ENCODE data around the gene HECW1.

DNA sequence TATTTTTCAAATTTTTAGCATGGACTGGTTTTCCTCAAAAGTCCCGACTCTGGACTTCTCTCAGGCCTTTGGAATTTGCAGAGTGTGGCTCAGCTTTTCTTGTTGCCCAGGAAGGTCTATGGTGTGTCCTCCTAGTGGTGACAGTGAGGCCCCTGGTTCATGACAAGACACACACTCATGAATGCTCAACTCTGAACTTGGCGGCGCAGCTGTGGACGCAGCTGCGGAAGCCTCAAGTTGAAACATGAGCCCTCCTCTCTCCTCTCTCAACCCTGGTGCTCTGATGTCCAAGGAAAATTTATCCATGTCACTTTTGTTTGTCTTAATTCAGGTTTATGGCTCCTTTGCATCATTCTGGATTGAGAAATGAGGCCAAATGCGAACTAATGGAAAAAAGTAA, 183.9 kb downstream of the HECW1 start:
- TF ChIP-seq, protein P1, sequence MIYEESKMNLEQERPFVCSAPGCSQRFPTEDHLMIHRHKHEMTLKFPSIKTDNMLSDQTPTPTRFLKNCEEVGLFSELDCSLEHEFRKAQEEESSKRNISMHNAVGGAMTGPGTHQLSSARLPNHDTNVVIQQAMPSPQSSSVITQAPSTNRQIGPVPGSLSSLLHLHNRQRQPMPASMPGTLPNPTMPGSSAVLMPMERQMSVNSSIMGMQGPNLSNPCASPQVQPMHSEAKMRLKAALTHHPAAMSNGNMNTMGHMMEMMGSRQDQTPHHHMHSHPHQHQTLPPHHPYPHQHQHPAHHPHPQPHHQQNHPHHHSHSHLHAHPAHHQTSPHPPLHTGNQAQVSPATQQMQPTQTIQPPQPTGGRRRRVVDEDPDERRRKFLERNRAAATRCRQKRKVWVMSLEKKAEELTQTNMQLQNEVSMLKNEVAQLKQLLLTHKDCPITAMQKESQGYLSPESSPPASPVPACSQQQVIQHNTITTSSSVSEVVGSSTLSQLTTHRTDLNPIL (CRISPR knock-in tag; IDR thresholded peaks at IDR 0.05; ENCODE audit: low read depth) = no peak
- no peak for TF ChIP-seq ZFP30 (CRISPR knock-in tag; IDR thresholded peaks at IDR 0.05)
- TF ChIP-seq, protein P2, sequence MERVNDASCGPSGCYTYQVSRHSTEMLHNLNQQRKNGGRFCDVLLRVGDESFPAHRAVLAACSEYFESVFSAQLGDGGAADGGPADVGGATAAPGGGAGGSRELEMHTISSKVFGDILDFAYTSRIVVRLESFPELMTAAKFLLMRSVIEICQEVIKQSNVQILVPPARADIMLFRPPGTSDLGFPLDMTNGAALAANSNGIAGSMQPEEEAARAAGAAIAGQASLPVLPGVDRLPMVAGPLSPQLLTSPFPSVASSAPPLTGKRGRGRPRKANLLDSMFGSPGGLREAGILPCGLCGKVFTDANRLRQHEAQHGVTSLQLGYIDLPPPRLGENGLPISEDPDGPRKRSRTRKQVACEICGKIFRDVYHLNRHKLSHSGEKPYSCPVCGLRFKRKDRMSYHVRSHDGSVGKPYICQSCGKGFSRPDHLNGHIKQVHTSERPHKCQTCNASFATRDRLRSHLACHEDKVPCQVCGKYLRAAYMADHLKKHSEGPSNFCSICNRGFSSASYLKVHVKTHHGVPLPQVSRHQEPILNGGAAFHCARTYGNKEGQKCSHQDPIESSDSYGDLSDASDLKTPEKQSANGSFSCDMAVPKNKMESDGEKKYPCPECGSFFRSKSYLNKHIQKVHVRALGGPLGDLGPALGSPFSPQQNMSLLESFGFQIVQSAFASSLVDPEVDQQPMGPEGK (CRISPR knock-in tag; IDR thresholded peaks at IDR 0.05; ENCODE audit: borderline replicate concordance) = no peak
- TF ChIP-seq ZNF70 (CRISPR knock-in tag; IDR thresholded peaks at IDR 0.05) = no peak
- no peak for TF ChIP-seq SNAI2 (CRISPR knock-in tag; IDR thresholded peaks at IDR 0.05)
- no peak for TF ChIP-seq GLIS3 (CRISPR knock-in tag; IDR thresholded peaks at IDR 0.05)
- TF ChIP-seq, protein P3, sequence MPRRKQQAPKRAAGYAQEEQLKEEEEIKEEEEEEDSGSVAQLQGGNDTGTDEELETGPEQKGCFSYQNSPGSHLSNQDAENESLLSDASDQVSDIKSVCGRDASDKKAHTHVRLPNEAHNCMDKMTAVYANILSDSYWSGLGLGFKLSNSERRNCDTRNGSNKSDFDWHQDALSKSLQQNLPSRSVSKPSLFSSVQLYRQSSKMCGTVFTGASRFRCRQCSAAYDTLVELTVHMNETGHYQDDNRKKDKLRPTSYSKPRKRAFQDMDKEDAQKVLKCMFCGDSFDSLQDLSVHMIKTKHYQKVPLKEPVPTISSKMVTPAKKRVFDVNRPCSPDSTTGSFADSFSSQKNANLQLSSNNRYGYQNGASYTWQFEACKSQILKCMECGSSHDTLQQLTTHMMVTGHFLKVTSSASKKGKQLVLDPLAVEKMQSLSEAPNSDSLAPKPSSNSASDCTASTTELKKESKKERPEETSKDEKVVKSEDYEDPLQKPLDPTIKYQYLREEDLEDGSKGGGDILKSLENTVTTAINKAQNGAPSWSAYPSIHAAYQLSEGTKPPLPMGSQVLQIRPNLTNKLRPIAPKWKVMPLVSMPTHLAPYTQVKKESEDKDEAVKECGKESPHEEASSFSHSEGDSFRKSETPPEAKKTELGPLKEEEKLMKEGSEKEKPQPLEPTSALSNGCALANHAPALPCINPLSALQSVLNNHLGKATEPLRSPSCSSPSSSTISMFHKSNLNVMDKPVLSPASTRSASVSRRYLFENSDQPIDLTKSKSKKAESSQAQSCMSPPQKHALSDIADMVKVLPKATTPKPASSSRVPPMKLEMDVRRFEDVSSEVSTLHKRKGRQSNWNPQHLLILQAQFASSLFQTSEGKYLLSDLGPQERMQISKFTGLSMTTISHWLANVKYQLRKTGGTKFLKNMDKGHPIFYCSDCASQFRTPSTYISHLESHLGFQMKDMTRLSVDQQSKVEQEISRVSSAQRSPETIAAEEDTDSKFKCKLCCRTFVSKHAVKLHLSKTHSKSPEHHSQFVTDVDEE (CRISPR knock-in tag; IDR thresholded peaks at IDR 0.05) = no peak

All from SK-N-SH treated with all-trans-retinoic acid at 6 μM for 48 hours (cell line).